ENCODE results near the gene SOS1.
"Not testable (repeated sequence)": the region's sequence is repeated elsewhere in the genome, so short reads cannot be mapped to it uniquely, and the experiment has no call there.

Gene SOS1

GRCh38 chr2:38971377-38971776 is 149.5 kb downstream of the SOS1 start:
- DNase-seq (ENCODE audit: low read depth, low spot score): no peak

- no peak for DNase-seq (ENCODE audit: low read depth, low spot score)
Measured at GRCh38 chr2:38968021-38968420, 152.8 kb downstream of the SOS1 start.

- no peak for DNase-seq (ENCODE audit: low read depth, low spot score)
Measured at GRCh38 chr2:38966678-38967077, 154.2 kb downstream of the SOS1 start.

- no peak for DNase-seq (ENCODE audit: low read depth, low spot score)
Measured at GRCh38 chr2:38966006-38966405, 154.8 kb downstream of the SOS1 start.

- DNase-seq (ENCODE audit: low read depth, low spot score): no peak
Measured at GRCh38 chr2:38960609-38961320, 160.1 kb downstream of the SOS1 start.

GRCh38 chr2:38959938-38960608 is 160.8 kb downstream of the SOS1 start:
- peak; percentile 88 for DNase-seq (ENCODE audit: low read depth, low spot score)

- no peak for DNase-seq (ENCODE audit: low read depth, low spot score)
Measured at GRCh38 chr2:38959466-38959865, 161.4 kb downstream of the SOS1 start.

- no peak for DNase-seq (ENCODE audit: low read depth, low spot score)
Measured at GRCh38 chr2:38957972-38958371, 162.9 kb downstream of the SOS1 start.

- no peak for DNase-seq (ENCODE audit: low read depth, low spot score)
Measured at GRCh38 chr2:38951766-38952165, 169.1 kb downstream of the SOS1 start.

GRCh38 chr2:38948995-38949394 is 171.9 kb downstream of the SOS1 start:
- DNase-seq (ENCODE audit: low read depth, low spot score): no peak

- no peak for DNase-seq (ENCODE audit: low read depth, low spot score)
Measured at GRCh38 chr2:38948387-38948882, 172.4 kb downstream of the SOS1 start.

- DNase-seq (ENCODE audit: low read depth, low spot score): peak; percentile 80
Measured at GRCh38 chr2:38947241-38948239, 173.3 kb downstream of the SOS1 start.

GRCh38 chr2:38945911-38946310 is 174.9 kb downstream of the SOS1 start:
- no peak for DNase-seq (ENCODE audit: low read depth, low spot score)

GRCh38 chr2:38945372-38945771 is 175.5 kb downstream of the SOS1 start:
- DNase-seq (ENCODE audit: low read depth, low spot score): peak; percentile 50

GRCh38 chr2:38943784-38944183 is 177.1 kb downstream of the SOS1 start:
- no peak for DNase-seq (ENCODE audit: low read depth, low spot score)

GRCh38 chr2:38940746-38941145 is 180.1 kb downstream of the SOS1 start:
- DNase-seq (ENCODE audit: low read depth, low spot score): no peak

GRCh38 chr2:38937548-38937947 is 183.3 kb downstream of the SOS1 start:
- DNase-seq (ENCODE audit: low read depth, low spot score): no peak

- not testable (repeated sequence) for DNase-seq (ENCODE audit: low read depth, low spot score)
Measured at GRCh38 chr2:38936516-38936915, 184.3 kb downstream of the SOS1 start.

GRCh38 chr2:38935568-38936172 is 185.2 kb downstream of the SOS1 start:
- no peak for DNase-seq (ENCODE audit: low read depth, low spot score)

GRCh38 chr2:38934742-38935141 is 186.1 kb downstream of the SOS1 start:
- no peak for DNase-seq (ENCODE audit: low read depth, low spot score)

GRCh38 chr2:38933653-38934052 is 187.2 kb downstream of the SOS1 start:
- no peak for DNase-seq (ENCODE audit: low read depth, low spot score)

Measured in ELF-1 (cell line).